Activated T-cell treated with anti-CD3 and anti-CD28 coated beads, Interleukin-2, amount 50 U/mL, for 4 hours (primary cell): Measurements from ENCODE around the gene AFDN. TPM values are rescaled to one million over a fixed set of nuclear protein-coding genes. Genes with fewer than 3 reads are reported as not detected.

ENCODE experiments used
- ATAC-seq, 2 donors: fragments of 200-7000 bp; cut with Tn5 transposase; one replicate each; pipeline ENCODE4 v1.10.0; 2021
- DNase-seq: peaks from one replicate; pipeline ENCODE4 v3.0.0-alpha.2; 2020
- H3K27me3 Mint-ChIP-seq: one replicate; pipeline ENCODE4 v1.8.0; 2021; ENCODE audit warnings: low read depth, mixed read lengths
- H3K36me3 Mint-ChIP-seq: one replicate; pipeline ENCODE4 v1.8.0; 2022; ENCODE audit warnings: mixed read lengths; ENCODE audit not compliant: insufficient read depth
- H3K4me1 Mint-ChIP-seq: one replicate; pipeline ENCODE4 v1.8.0; 2021; ENCODE audit warnings: low read depth, mixed read lengths
- H3K4me3 Mint-ChIP-seq: one replicate; pipeline ENCODE4 v1.8.0; 2021; ENCODE audit warnings: mild to moderate bottlenecking, moderate library complexity, mixed read lengths
- H3K9me3 Mint-ChIP-seq: one replicate; pipeline ENCODE4 v1.8.0; 2021; ENCODE audit warnings: mixed read lengths
- total RNA-seq, 3 donors: library from RNA; stranded (reverse); gene quantifications; one replicate each; pipeline ENCODE4 v1.2.1, GENCODE V29; 2021

Gene AFDN
- total RNA-seq, 3 donors from 2014 or later, result 12.8 to 29.1 (median 17.9) TPM

- DNase-seq, result no peak
- ATAC-seq, result no peak
- H3K27me3 Mint-ChIP-seq, result peaks cover 53% of the 10 kb centered on the region
- H3K36me3 Mint-ChIP-seq, result no peaks in the 10 kb centered on the region
- H3K9me3 Mint-ChIP-seq, result no peaks in the 10 kb centered on the region
- H3K4me1 Mint-ChIP-seq, result peaks cover 30% of the 10 kb centered on the region
- peak overlapping the region; percentile 59 for H3K4me3 Mint-ChIP-seq
Observed at GRCh38 chr6:167824591-167825331, 1.9 kb upstream of the AFDN start.

GRCh38 chr6:167825332-167826229 lies 1.1 kb upstream of the AFDN start:
- no peak for DNase-seq
- ATAC-seq, result no peak

GRCh38 chr6:167826230-167826895 lies 348 bp upstream of the AFDN start:
- ATAC-seq (peak; percentile 88 to 89), DNase-seq (peak; percentile 53)
- H3K36me3 Mint-ChIP-seq, result no peaks in the 10 kb centered on the region
- H3K4me1 Mint-ChIP-seq, result peaks cover 36% of the 10 kb centered on the region
- H3K9me3 Mint-ChIP-seq, result no peaks in the 10 kb centered on the region
- H3K27me3 Mint-ChIP-seq, result peaks cover 55% of the 10 kb centered on the region
- H3K4me3 Mint-ChIP-seq, result peak overlapping the region; percentile 85

More at GRCh38 chr6:167825332-167826229, 1.1 kb upstream of the AFDN start:
- peaks cover 31% of the 10 kb centered on the region for H3K4me1 Mint-ChIP-seq
- peak overlapping the region; percentile 85 for H3K4me3 Mint-ChIP-seq
- H3K9me3 Mint-ChIP-seq, result no peaks in the 10 kb centered on the region
- H3K27me3 Mint-ChIP-seq, result peaks cover 57% of the 10 kb centered on the region
- no peaks in the 10 kb centered on the region for H3K36me3 Mint-ChIP-seq

- ATAC-seq, result peak; percentile 15 to 38
- DNase-seq, result peak; percentile 21
- H3K36me3 Mint-ChIP-seq, result no peaks in the 10 kb centered on the region
- H3K4me3 Mint-ChIP-seq, result peak overlapping the region; percentile 86
- peaks cover 51% of the 10 kb centered on the region for H3K27me3 Mint-ChIP-seq
- H3K4me1 Mint-ChIP-seq, result peaks cover 42% of the 10 kb centered on the region
- H3K9me3 Mint-ChIP-seq, result no peaks in the 10 kb centered on the region
Observed at GRCh38 chr6:167827583-167828324, 1.0 kb downstream of the AFDN start.

GRCh38 chr6:167828325-167828956 lies 1.7 kb downstream of the AFDN start:
- no peaks in the 10 kb centered on the region for H3K9me3 Mint-ChIP-seq
- DNase-seq (no peak), ATAC-seq (no peak)

GRCh38 chr6:167829513-167829912 lies 2.8 kb downstream of the AFDN start:
- no peak for ATAC-seq
- peaks cover 48% of the 10 kb centered on the region for H3K4me1 Mint-ChIP-seq
- no peak for DNase-seq
- H3K36me3 Mint-ChIP-seq, result no peaks in the 10 kb centered on the region
- peaks cover 58% of the 10 kb centered on the region for H3K27me3 Mint-ChIP-seq
- H3K9me3 Mint-ChIP-seq, result no peaks in the 10 kb centered on the region
- H3K4me3 Mint-ChIP-seq, result no peak overlapping the region

More at GRCh38 chr6:167828325-167828956, 1.7 kb downstream of the AFDN start:
- peaks cover 56% of the 10 kb centered on the region for H3K27me3 Mint-ChIP-seq
- peaks cover 47% of the 10 kb centered on the region for H3K4me1 Mint-ChIP-seq
- H3K4me3 Mint-ChIP-seq, result peak overlapping the region; percentile 86
- no peaks in the 10 kb centered on the region for H3K36me3 Mint-ChIP-seq

GRCh38 chr6:167831281-167831828 lies 4.6 kb downstream of the AFDN start:
- Mint-ChIP-seq H3K27me3 (peaks cover 52% of the 10 kb centered on the region), H3K4me1 (peaks cover 37% of the 10 kb centered on the region)

GRCh38 chr6:167832497-167833395 lies 6.0 kb downstream of the AFDN start:
- no peaks in the 10 kb centered on the region for H3K9me3 Mint-ChIP-seq
- peaks cover 49% of the 10 kb centered on the region for H3K27me3 Mint-ChIP-seq
- no peaks in the 10 kb centered on the region for H3K36me3 Mint-ChIP-seq
- no peak for ATAC-seq
- DNase-seq, result no peak
- H3K4me1 Mint-ChIP-seq, result peaks cover 35% of the 10 kb centered on the region
- no peak overlapping the region for H3K4me3 Mint-ChIP-seq

More at GRCh38 chr6:167831281-167831828, 4.6 kb downstream of the AFDN start:
- H3K4me3 Mint-ChIP-seq, result no peak overlapping the region
- no peaks in the 10 kb centered on the region for H3K36me3 Mint-ChIP-seq
- ATAC-seq (no peak), DNase-seq (no peak)
- H3K9me3 Mint-ChIP-seq, result no peaks in the 10 kb centered on the region

- ATAC-seq (peak in 1 of 2 donors; percentile 18), DNase-seq (no peak)
- peaks cover 29% of the 10 kb centered on the region for H3K4me1 Mint-ChIP-seq
- no peaks in the 10 kb centered on the region for H3K36me3 Mint-ChIP-seq
- peaks cover 43% of the 10 kb centered on the region for H3K27me3 Mint-ChIP-seq
- H3K9me3 Mint-ChIP-seq, result no peaks in the 10 kb centered on the region
- no peak overlapping the region for H3K4me3 Mint-ChIP-seq
Observed at GRCh38 chr6:167833396-167833763, 6.7 kb downstream of the AFDN start.

- peaks cover 29% of the 10 kb centered on the region for H3K27me3 Mint-ChIP-seq
- DNase-seq, result no peak
- no peaks in the 10 kb centered on the region for H3K36me3 Mint-ChIP-seq
- H3K4me3 Mint-ChIP-seq, result no peak overlapping the region
- no peak for ATAC-seq
- H3K4me1 Mint-ChIP-seq, result peaks cover 22% of the 10 kb centered on the region
- H3K9me3 Mint-ChIP-seq, result no peaks in the 10 kb centered on the region
Observed at GRCh38 chr6:167835260-167835659, 8.5 kb downstream of the AFDN start.

GRCh38 chr6:167836721-167837120 lies 10.0 kb downstream of the AFDN start:
- no peaks in the 10 kb centered on the region for H3K36me3 Mint-ChIP-seq
- no peak for ATAC-seq
- H3K27me3 Mint-ChIP-seq, result peaks cover 22% of the 10 kb centered on the region
- no peak overlapping the region for H3K4me3 Mint-ChIP-seq
- peaks cover 13% of the 10 kb centered on the region for H3K4me1 Mint-ChIP-seq
- DNase-seq, result no peak
- H3K9me3 Mint-ChIP-seq, result no peaks in the 10 kb centered on the region

- Mint-ChIP-seq H3K4me1 (peaks cover 6% of the 10 kb centered on the region), H3K4me3 (no peak overlapping the region), H3K9me3 (no peaks in the 10 kb centered on the region), H3K36me3 (no peaks in the 10 kb centered on the region), H3K27me3 (peaks cover 14% of the 10 kb centered on the region)
- ATAC-seq (no peak), DNase-seq (no peak)
Observed at GRCh38 chr6:167838207-167838748, 11.6 kb downstream of the AFDN start.
